Mucosa of descending colon (tissue), 3 donors: ENCODE measurements around the gene CREB5. TPM values are rescaled to one million over a fixed set of nuclear protein-coding genes. Genes with fewer than 3 reads are reported as not detected.

Experiments
- ATAC-seq: fragments of 200-7000 bp; cut with Tn5 transposase; one replicate; pipeline ENCODE4 v1.9.1; 2020; ENCODE audit warnings: mild to moderate bottlenecking, moderate library complexity
- DNase-seq, 3 donors: peaks; one replicate each; pipeline ENCODE4 v3.0.0-alpha.2; 2020
- H3K36me3 ChIP-seq: fragments of 200-600 bp; one replicate; pipeline ENCODE4 v1.8.0; 2021; ENCODE audit warnings: low read depth, mild to moderate bottlenecking
- H3K4me1 ChIP-seq: fragments of 200-600 bp; one replicate; pipeline ENCODE4 v1.8.0; 2021; ENCODE audit warnings: low read depth, mild to moderate bottlenecking
- H3K4me3 ChIP-seq: fragments of 200-600 bp; one replicate; pipeline ENCODE4 v1.8.0; 2021; ENCODE audit warnings: mild to moderate bottlenecking
- H3K9me3 ChIP-seq: fragments of 200-600 bp; one replicate; pipeline ENCODE4 v1.8.0; 2021; ENCODE audit warnings: mild to moderate bottlenecking
- CTCF ChIP-seq: fragments of 200-600 bp; IDR thresholded peaks from one replicate; pipeline ENCODE4 v1.8.0; 2022; ENCODE audit warnings: antibody characterized with exemption, mild to moderate bottlenecking
- intact Hi-C, 2 donors: fragments of 100-400 bp; cut with DNase I in 1 of 2; cut with micrococcal nuclease in 1 of 2; formaldehyde crosslinking; loops; one replicate each; pipeline versions ENCODE4 v1.11.0 to v1.11.1; 2022; cut with DNase I, micrococcal nuclease
- total RNA-seq, 3 donors: library from RNA; stranded (reverse); fragmentation: NEBNext Ultra II Directional in 2 of 3; extraction: Animal tissue kit (Norgen Biotek cat#: 25700) in 2 of 3; gene quantifications; one replicate each; pipeline versions ENCODE4 v1.2.1 to v1.2.4, GENCODE V29; 2021 to 2023
- donor health status: DM: no; HTN: no; CAD: no; lungs with moderate emphysema.
- donor health status: DM: no; HTN: no; CAD: no.
- donor health status: DM: no; HTN: yes; CAD: no.

CREB5 gene
- total RNA-seq, 3 donors from 2014 or later: 0.61 to 5.4 (median 1.9) TPM

DNA sequence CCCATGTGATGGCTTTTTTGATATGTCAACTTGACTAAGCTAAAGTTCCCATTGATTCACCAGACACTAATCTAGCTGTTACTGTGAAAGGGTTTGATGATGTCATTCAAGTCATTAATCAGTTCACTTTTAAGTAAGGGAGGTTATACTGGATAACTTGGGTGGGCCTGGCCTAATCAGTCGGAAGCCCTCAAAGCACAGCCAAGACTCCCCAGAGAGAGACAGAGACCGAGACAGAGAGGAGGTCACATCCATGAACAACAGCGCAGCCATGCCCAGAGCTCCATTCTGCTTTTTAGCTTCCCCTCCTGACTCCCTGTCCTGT lies 442.4 kb downstream of the CREB5 start:
- ATAC-seq (no peak), DNase-seq (no peak)
- Histone ChIP-seq H3K4me3 (no peak overlapping the region), H3K4me1 (peaks cover 9% of the 10 kb centered on the region), H3K36me3 (no peaks in the 10 kb centered on the region), H3K9me3 (no peaks in the 10 kb centered on the region)
- intact Hi-C loops: loop anchor here (5.0 to 10.0 kb wide), 2 partner anchors 467 to 470 kb away; no protein-coding TSS in a partner anchor
- no peak for TF ChIP-seq CTCF

GRCh38 chr7:28855538-28856217 lies 443.4 kb downstream of the CREB5 start:
- Histone ChIP-seq H3K4me3 (no peak overlapping the region), H3K36me3 (no peaks in the 10 kb centered on the region), H3K9me3 (no peaks in the 10 kb centered on the region), H3K4me1 (peaks cover 9% of the 10 kb centered on the region)
- intact Hi-C loops: loop anchor here in 1 of 2 donors (10.0 kb wide), 1 partner anchor 471 kb away; no protein-coding TSS in a partner anchor
- DNase-seq: no peak
- no peak for ATAC-seq
- TF ChIP-seq CTCF: no peak

DNA sequence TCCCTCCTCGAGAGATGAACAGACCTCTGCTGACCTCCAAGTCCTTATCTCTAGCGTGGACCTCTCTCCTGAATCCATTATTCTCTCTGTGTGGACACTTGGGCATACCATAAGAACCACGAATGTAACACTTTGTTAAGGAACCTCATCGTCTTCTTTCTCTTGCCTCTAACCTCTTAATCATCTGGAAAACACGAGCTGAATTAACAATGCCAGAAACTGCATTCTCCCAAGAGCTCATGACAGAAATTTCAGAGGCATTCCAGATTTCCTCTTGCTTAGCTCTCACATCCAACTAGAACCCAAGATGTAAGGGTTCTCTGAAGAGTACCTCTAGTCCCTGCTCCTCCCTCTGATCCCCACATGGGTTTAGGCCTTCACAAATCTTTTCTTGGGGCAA lies 444.3 kb downstream of the CREB5 start:
- intact Hi-C loops: loop anchor here in 1 of 2 donors (10.0 kb wide), 1 partner anchor 472 kb away; no protein-coding TSS in a partner anchor

GRCh38 chr7:28858206-28858605 lies 445.9 kb downstream of the CREB5 start:
- H3K9me3 ChIP-seq: no peaks in the 10 kb centered on the region
- no peak for DNase-seq
- ATAC-seq: no peak
- no peaks in the 10 kb centered on the region for H3K36me3 ChIP-seq
- no peak for TF ChIP-seq CTCF
- no peak overlapping the region for H3K4me3 ChIP-seq
- intact Hi-C loops: loop anchor here in 1 of 2 donors (10.0 kb wide), 1 partner anchor 473 kb away; no protein-coding TSS in a partner anchor
- H3K4me1 ChIP-seq: peaks cover 8% of the 10 kb centered on the region

More for the DNA sequence above, 444.3 kb downstream of the CREB5 start:
- Histone ChIP-seq H3K9me3 (no peaks in the 10 kb centered on the region), H3K4me1 (peaks cover 9% of the 10 kb centered on the region), H3K36me3 (no peaks in the 10 kb centered on the region), H3K4me3 (no peak overlapping the region)
- DNase-seq (no peak), ATAC-seq (no peak)
- no peak for TF ChIP-seq CTCF

DNA sequence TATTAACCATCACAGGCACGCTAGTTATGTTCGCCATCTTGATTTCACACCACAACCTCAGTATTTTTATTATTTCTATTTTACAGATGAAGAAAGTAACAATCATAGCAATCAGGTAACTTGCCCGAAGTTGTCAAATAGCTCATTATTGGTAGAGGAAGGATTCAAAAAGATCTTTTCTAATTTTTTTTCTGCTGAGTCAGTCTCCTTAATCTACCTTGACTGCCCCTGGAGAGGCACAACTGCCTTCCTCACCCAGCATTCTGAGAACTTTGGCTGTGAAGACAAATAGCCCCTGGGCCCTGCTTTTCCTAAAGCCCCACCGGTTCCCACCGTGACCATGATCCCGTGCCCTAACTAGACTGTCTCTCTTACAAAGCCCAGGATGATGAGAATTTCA lies 446.6 kb downstream of the CREB5 start:
- Histone ChIP-seq H3K4me1 (peaks cover 1% of the 10 kb centered on the region), H3K4me3 (no peak overlapping the region), H3K9me3 (no peaks in the 10 kb centered on the region), H3K36me3 (no peaks in the 10 kb centered on the region)
- TF ChIP-seq CTCF: no peak
- ATAC-seq (no peak), DNase-seq (no peak)
- intact Hi-C loops: loop anchor here in 1 of 2 donors (10.0 kb wide), 1 partner anchor 474 kb away; no protein-coding TSS in a partner anchor
